GM23338 (cell line): Measurements from ENCODE around the gene TARBP2. TPM values are rescaled to one million over a fixed set of nuclear protein-coding genes. Genes with fewer than 3 reads are reported as not detected.

Experiments used
- ATAC-seq: fragments of 200-7000 bp; cut with Tn5 transposase; 3 replicates; pipeline ENCODE4 v1.9.1; 2020
- DNase-seq: peaks from one replicate; pipeline ENCODE4 v3.0.0-alpha.2; 2015; ENCODE audit warnings: low spot score
- H2AFZ ChIP-seq: fragments of 200-600 bp; sonication (generic); 2 replicates; pipeline ENCODE4 v1.8.0; 2016; ENCODE audit warnings: antibody characterized with exemption, mild to moderate bottlenecking, moderate library complexity
- H3F3A ChIP-seq: fragments of 200-600 bp; sonication (generic); replicated peaks from 2 replicates; pipeline ENCODE4 v1.8.0; 2017; ENCODE audit warnings: antibody characterized with exemption, mixed run types, low read depth
- H3K27ac ChIP-seq: fragments of 200-600 bp; sonication (generic); 2 replicates; pipeline ENCODE4 v1.6.1; 2016; ENCODE audit warnings: low read depth
- H3K27me3 ChIP-seq: fragments of 200-600 bp; sonication (generic); 2 replicates; pipeline ENCODE4 v1.8.0; 2016; ENCODE audit warnings: mild to moderate bottlenecking, mixed run types, moderate library complexity; ENCODE audit not compliant: insufficient read depth
- H3K36me3 ChIP-seq: fragments of 200-600 bp; sonication (generic); 2 replicates; pipeline ENCODE4 v1.8.0; 2016; ENCODE audit warnings: mild to moderate bottlenecking; ENCODE audit not compliant: insufficient read depth
- H3K4me1 ChIP-seq: fragments of 200-600 bp; sonication (generic); 2 replicates; pipeline ENCODE4 v1.8.0; 2016; ENCODE audit warnings: mild to moderate bottlenecking, moderate library complexity; ENCODE audit not compliant: insufficient read depth
- H3K4me2 ChIP-seq: fragments of 200-600 bp; sonication (generic); 2 replicates; pipeline ENCODE4 v1.7.1; 2017; ENCODE audit warnings: mixed run types
- H3K4me3 ChIP-seq: fragments of 200-600 bp; sonication (generic); 2 replicates; pipeline ENCODE4 v1.6.1; 2016; ENCODE audit warnings: mixed run types
- H3K79me2 ChIP-seq: fragments of 200-600 bp; sonication (generic); replicated peaks from 2 replicates; pipeline ENCODE4 v1.8.0; 2017; ENCODE audit warnings: mild to moderate bottlenecking; ENCODE audit not compliant: insufficient read depth
- H3K9me2 ChIP-seq: fragments of 200-600 bp; sonication (generic); 2 replicates; pipeline ENCODE4 v1.8.0; 2017; ENCODE audit not compliant: insufficient read depth
- H4K20me1 ChIP-seq: fragments of 200-600 bp; sonication (generic); replicated peaks from 2 replicates; pipeline ENCODE4 v1.8.0; 2017; ENCODE audit warnings: mild to moderate bottlenecking; ENCODE audit not compliant: insufficient read depth
- H3K27ac Mint-ChIP-seq: 2 replicates; pipeline ENCODE4 v1.8.0; 2020; ENCODE audit warnings: inconsistent platforms, mild to moderate bottlenecking, moderate library complexity, mixed read lengths
- H3K27me3 Mint-ChIP-seq: 3 replicates; pipeline ENCODE4 v1.8.0; 2022; ENCODE audit warnings: low read depth, mild to moderate bottlenecking, moderate library complexity, mixed read lengths, inconsistent platforms; ENCODE audit not compliant: insufficient read depth, poor library complexity
- H3K36me3 Mint-ChIP-seq: 3 replicates; pipeline ENCODE4 v1.8.0; 2021; ENCODE audit warnings: low read depth, mild to moderate bottlenecking, inconsistent platforms, moderate library complexity, mixed read lengths
- H3K4me1 Mint-ChIP-seq: 3 replicates; pipeline ENCODE4 v1.8.0; 2020; ENCODE audit warnings: mild to moderate bottlenecking, inconsistent platforms, mixed read lengths
- H3K4me3 Mint-ChIP-seq: 3 replicates; pipeline ENCODE4 v1.8.0; 2021; ENCODE audit warnings: moderate library complexity, mild to moderate bottlenecking, inconsistent platforms, mixed read lengths
- H3K9me3 Mint-ChIP-seq: 3 replicates; pipeline ENCODE4 v1.8.0; 2020; ENCODE audit warnings: moderate library complexity, mild to moderate bottlenecking, inconsistent platforms, mixed read lengths
- CREB1 ChIP-seq: fragments of 250-450 bp; sonication (Bioruptor Pico); IDR thresholded peaks from 2 replicates; pipeline ENCODE4 v1.5.0; 2020; ENCODE audit warnings: low read depth, mild to moderate bottlenecking, moderate library complexity
- EZH2 ChIP-seq: fragments of 200-600 bp; sonication (generic); IDR thresholded peaks from one replicate; pipeline ENCODE4 v1.8.0; 2017; ENCODE audit warnings: antibody characterized with exemption, mild to moderate bottlenecking, low read depth; ENCODE audit not compliant: unreplicated experiment
- EZH2phosphoT487 ChIP-seq: fragments of 200-600 bp; sonication (generic); IDR thresholded peaks from one replicate; pipeline ENCODE4 v1.8.1; 2018; ENCODE audit warnings: antibody characterized with exemption; ENCODE audit not compliant: unreplicated experiment
- JUNB ChIP-seq: IDR thresholded peaks from one replicate; pipeline ENCODE4 v1.6.1; 2016; ENCODE audit warnings: antibody characterized with exemption; ENCODE audit not compliant: unreplicated experiment
- NANOG ChIP-seq: IDR thresholded peaks from 2 replicates; pipeline ENCODE4 v1.6.1; 2016; ENCODE audit warnings: antibody characterized with exemption, borderline replicate concordance
- REST ChIP-seq: IDR thresholded peaks from one replicate; pipeline ENCODE4 v1.6.1; 2018; ENCODE audit warnings: antibody characterized with exemption; ENCODE audit not compliant: unreplicated experiment
- STAT1 ChIP-seq: IDR thresholded peaks from one replicate; pipeline ENCODE4 v1.6.1; 2016; ENCODE audit warnings: antibody characterized with exemption; ENCODE audit not compliant: unreplicated experiment
- ZNF114 ChIP-seq: fragments of 250-450 bp; sonication (Bioruptor Pico); IDR thresholded peaks from 2 replicates; pipeline ENCODE4 v1.5.0; 2020; ENCODE audit warnings: mild to moderate bottlenecking, moderate library complexity
- ZNF331 ChIP-seq: fragments of 250-450 bp; sonication (Bioruptor Pico); IDR thresholded peaks from 2 replicates; pipeline ENCODE4 v1.5.0; 2020; ENCODE audit warnings: low read depth, mild to moderate bottlenecking, moderate library complexity
- polyA plus RNA-seq: library from polyadenylated mRNA; unstranded; fragments of >200 nt; fragmentation: Nextera tagmentation; extraction: Ambion mirVana; gene quantifications from 2 replicates; pipeline ENCODE4 v1.2.1, GENCODE V29; 2016
- total RNA-seq: library from RNA; depleted of rRNA; stranded (reverse); fragments of >200 nt; shearing (Covaris generic); gene quantifications from 2 replicates; pipeline ENCODE4 v1.2.3, GENCODE V29; 2014
- TF ChIP-seq, protein P1 (sequence below): IDR thresholded peaks from 2 replicates; pipeline ENCODE4 v1.6.1; 2016; ENCODE audit warnings: antibody characterized with exemption
- TF ChIP-seq, protein P2 (sequence below), 2 experiments: fragments of 200-600 bp in 1 of 2; sonication (generic) in 1 of 2; conservative IDR thresholded peaks; 2 replicates each; pipeline versions ENCODE4 v1.5.1 to v1.6.1; 2016 to 2017; ENCODE audit warnings: antibody characterized with exemption in 2 of 2, low read depth in 2 of 2, mild to moderate bottlenecking in 2 of 2, moderate library complexity in 1 of 2

Gene TARBP2
- total and polyA plus RNA-seq, 2 experiments from 2014 or later: 57.0 to 83.4 TPM

DNA sequence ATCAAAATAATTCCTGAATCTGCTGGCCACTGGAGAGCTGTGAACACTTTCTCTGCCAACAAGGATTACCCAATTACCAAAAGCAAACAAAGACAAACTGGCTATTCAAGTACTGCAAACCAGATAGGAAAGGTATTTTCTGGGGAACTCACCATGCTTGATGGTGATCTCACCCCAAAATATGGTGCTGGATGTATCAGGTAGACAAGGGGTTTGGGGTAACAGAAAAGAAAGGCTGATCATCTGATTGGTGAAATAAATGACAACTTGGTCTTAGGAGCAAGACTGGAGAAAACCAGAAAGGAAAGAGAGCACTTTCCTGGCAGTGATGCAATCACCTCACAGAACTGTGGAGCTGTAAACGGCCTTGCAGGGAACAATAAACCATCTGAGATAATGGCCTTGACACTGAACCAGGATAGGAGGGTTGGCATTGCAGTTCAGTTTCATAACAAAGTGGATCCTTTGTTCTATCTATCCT lies 37.2 kb downstream of the TARBP2 start:
- peaks cover 4% of the 10 kb centered on the region; the same call in 1 of the 3 replicates for H3K36me3 Mint-ChIP-seq
- H3K9me2 ChIP-seq: no peaks in the 10 kb centered on the region
- peaks cover 20% of the 10 kb centered on the region; the same call in 1 of the 2 replicates for H3K36me3 ChIP-seq
- H3K27ac Mint-ChIP-seq: peak overlapping the region; percentile 38; the same call in 1 of the 2 replicates
- H3K79me2 ChIP-seq: no peaks in the 10 kb centered on the region
- ATAC-seq (no peak), DNase-seq (no peak)
- TF ChIP-seq CREB1 (CRISPR knock-in tag) (no peak), EZH2 (no peak), JUNB (no peak), NANOG (no peak), ZNF114 (CRISPR knock-in tag) (no peak), REST (no peak)
- TF ChIP-seq, protein P1, sequence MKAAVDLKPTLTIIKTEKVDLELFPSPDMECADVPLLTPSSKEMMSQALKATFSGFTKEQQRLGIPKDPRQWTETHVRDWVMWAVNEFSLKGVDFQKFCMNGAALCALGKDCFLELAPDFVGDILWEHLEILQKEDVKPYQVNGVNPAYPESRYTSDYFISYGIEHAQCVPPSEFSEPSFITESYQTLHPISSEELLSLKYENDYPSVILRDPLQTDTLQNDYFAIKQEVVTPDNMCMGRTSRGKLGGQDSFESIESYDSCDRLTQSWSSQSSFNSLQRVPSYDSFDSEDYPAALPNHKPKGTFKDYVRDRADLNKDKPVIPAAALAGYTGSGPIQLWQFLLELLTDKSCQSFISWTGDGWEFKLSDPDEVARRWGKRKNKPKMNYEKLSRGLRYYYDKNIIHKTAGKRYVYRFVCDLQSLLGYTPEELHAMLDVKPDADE: no peak
- H3F3A ChIP-seq: 0 out of 2 replicates have a peak, but pooled peaks cover 3% of the 10 kb centered on the region
- H3K27ac ChIP-seq: no peak overlapping the region; the same call in 1 of the 2 replicates
- no peaks in the 10 kb centered on the region for H3K4me1 ChIP-seq
- H3K4me3 Mint-ChIP-seq: no peak overlapping the region
- no peaks in the 10 kb centered on the region; the same call in 1 of the 2 replicates for H4K20me1 ChIP-seq
- no peak overlapping the region for H3K4me3 ChIP-seq
- H3K9me3 Mint-ChIP-seq: no peaks in the 10 kb centered on the region
- no peak overlapping the region for H3K4me2 ChIP-seq
- no peaks in the 10 kb centered on the region for H3K27me3 ChIP-seq
- no peaks in the 10 kb centered on the region for H3K4me1 Mint-ChIP-seq
- no peak overlapping the region for H2AFZ ChIP-seq
- no peaks in the 10 kb centered on the region for H3K27me3 Mint-ChIP-seq

GRCh38 chr12:53539526-53539925 lies 38.4 kb downstream of the TARBP2 start:
- Histone ChIP-seq H3K4me1 (peaks cover 4% of the 10 kb centered on the region; the same call in 1 of the 2 replicates), H3K27me3 (no peaks in the 10 kb centered on the region), H3K36me3 (peaks cover 18% of the 10 kb centered on the region; the same call in 1 of the 2 replicates), H2AFZ (no peak overlapping the region), H3K4me2 (no peak overlapping the region), H3K4me3 (no peak overlapping the region), H3K27ac (no peak overlapping the region), H3K79me2 (no peaks in the 10 kb centered on the region), H4K20me1 (no peaks in the 10 kb centered on the region; the same call in 1 of the 2 replicates), H3F3A (0 out of 2 replicates have a peak, but pooled peaks cover 5% of the 10 kb centered on the region), H3K9me2 (no peaks in the 10 kb centered on the region)
- Mint-ChIP-seq H3K4me3 (no peak overlapping the region), H3K27ac (no peak overlapping the region), H3K9me3 (no peaks in the 10 kb centered on the region), H3K36me3 (peaks cover 4% of the 10 kb centered on the region; the same call in 1 of the 3 replicates), H3K27me3 (no peaks in the 10 kb centered on the region), H3K4me1 (peaks cover 9% of the 10 kb centered on the region; the same call in 2 of the 3 replicates)
- TF ChIP-seq, protein P2, sequence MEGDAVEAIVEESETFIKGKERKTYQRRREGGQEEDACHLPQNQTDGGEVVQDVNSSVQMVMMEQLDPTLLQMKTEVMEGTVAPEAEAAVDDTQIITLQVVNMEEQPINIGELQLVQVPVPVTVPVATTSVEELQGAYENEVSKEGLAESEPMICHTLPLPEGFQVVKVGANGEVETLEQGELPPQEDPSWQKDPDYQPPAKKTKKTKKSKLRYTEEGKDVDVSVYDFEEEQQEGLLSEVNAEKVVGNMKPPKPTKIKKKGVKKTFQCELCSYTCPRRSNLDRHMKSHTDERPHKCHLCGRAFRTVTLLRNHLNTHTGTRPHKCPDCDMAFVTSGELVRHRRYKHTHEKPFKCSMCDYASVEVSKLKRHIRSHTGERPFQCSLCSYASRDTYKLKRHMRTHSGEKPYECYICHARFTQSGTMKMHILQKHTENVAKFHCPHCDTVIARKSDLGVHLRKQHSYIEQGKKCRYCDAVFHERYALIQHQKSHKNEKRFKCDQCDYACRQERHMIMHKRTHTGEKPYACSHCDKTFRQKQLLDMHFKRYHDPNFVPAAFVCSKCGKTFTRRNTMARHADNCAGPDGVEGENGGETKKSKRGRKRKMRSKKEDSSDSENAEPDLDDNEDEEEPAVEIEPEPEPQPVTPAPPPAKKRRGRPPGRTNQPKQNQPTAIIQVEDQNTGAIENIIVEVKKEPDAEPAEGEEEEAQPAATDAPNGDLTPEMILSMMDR (conservative IDR thresholded peaks at IDR 0.05; ENCODE audit: low read depth in 2 of 2): no peak
- no peak for TF ChIP-seq ZNF331
- TF ChIP-seq STAT1: no peak
- no peak for TF ChIP-seq EZH2
- no peak for TF ChIP-seq JUNB
- TF ChIP-seq EZH2phosphoT487: no peak
- TF ChIP-seq REST: no peak
- DNase-seq (no peak), ATAC-seq (no peak)
